HEK293 (cell line): ENCODE data around the gene FRY.

ENCODE experiments used
- CTCF ChIP-seq: fragments of 450-650 bp; formaldehyde crosslinking; IDR thresholded peaks from 2 replicates; pipeline ENCODE4 v1.5.1; 2016; ENCODE audit warnings: missing biosample characterization, missing genetic modification characterization
- HIC1 ChIP-seq: fragments of 450-650 bp; formaldehyde crosslinking; IDR thresholded peaks from 2 replicates; pipeline ENCODE4 v1.5.1; 2016; ENCODE audit warnings: missing biosample characterization, missing genetic modification characterization
- RBAK ChIP-seq: fragments of 450-650 bp; formaldehyde crosslinking; IDR thresholded peaks from 2 replicates; pipeline ENCODE4 v1.5.1; 2016; ENCODE audit warnings: missing biosample characterization, missing genetic modification characterization
- REST ChIP-seq: fragments of 450-650 bp; formaldehyde crosslinking; IDR thresholded peaks from 2 replicates; pipeline ENCODE4 v1.5.1; 2016; ENCODE audit warnings: missing biosample characterization, missing genetic modification characterization
- YY1 ChIP-seq: fragments of 450-650 bp; formaldehyde crosslinking; IDR thresholded peaks from 2 replicates; pipeline ENCODE4 v1.5.1; 2018; ENCODE audit warnings: missing biosample characterization, missing genetic modification characterization
- ZBTB26 ChIP-seq: fragments of 450-650 bp; formaldehyde crosslinking; optimal IDR thresholded peaks from 2 replicates; pipeline ENCODE3; 2016; ENCODE audit warnings: missing biosample characterization, mild to moderate bottlenecking, missing genetic modification characterization
- ZNF112 ChIP-seq: fragments of 450-650 bp; formaldehyde crosslinking; IDR thresholded peaks from 2 replicates; pipeline ENCODE4 v1.5.0; 2017; ENCODE audit warnings: missing biosample characterization, missing genetic modification characterization
- ZNF280D ChIP-seq: fragments of 450-650 bp; formaldehyde crosslinking; IDR thresholded peaks from 2 replicates; pipeline ENCODE4 v1.5.1; 2016; ENCODE audit warnings: missing biosample characterization, missing genetic modification characterization
- ZNF324 ChIP-seq: fragments of 450-650 bp; formaldehyde crosslinking; IDR thresholded peaks from 2 replicates; pipeline ENCODE4 v1.5.1; 2016; ENCODE audit warnings: missing biosample characterization, missing genetic modification characterization
- ZNF426 ChIP-seq: fragments of 450-650 bp; formaldehyde crosslinking; IDR thresholded peaks from 2 replicates; pipeline ENCODE4 v1.5.1; 2017; ENCODE audit warnings: missing biosample characterization, missing genetic modification characterization, mild to moderate bottlenecking, inconsistent platforms, moderate library complexity
- ZNF785 ChIP-seq: fragments of 450-650 bp; formaldehyde crosslinking; IDR thresholded peaks from 2 replicates; pipeline ENCODE4 v1.5.1; 2016; ENCODE audit warnings: missing biosample characterization, missing genetic modification characterization
- ZNF837 ChIP-seq: fragments of 450-650 bp; formaldehyde crosslinking; IDR thresholded peaks from 2 replicates; pipeline ENCODE4 v1.5.1; 2016; ENCODE audit warnings: missing biosample characterization, missing genetic modification characterization

GRCh38 chr13:32266130-32266529 lies 234.6 kb downstream of the FRY start:
- TF ChIP-seq REST (no peak), CTCF (no peak), ZNF426 (tag by site-specific recombination) (no peak), ZNF324 (tag by site-specific recombination) (no peak), ZNF837 (no peak), HIC1 (tag by site-specific recombination) (no peak), ZNF112 (tag by site-specific recombination) (no peak), ZNF785 (tag by site-specific recombination) (no peak), YY1 (tag by site-specific recombination) (no peak), ZBTB26 (tag by site-specific recombination) (no peak), ZNF280D (tag by site-specific recombination) (no peak), RBAK (tag by site-specific recombination) (no peak)
